NT2/D1 (cell line): Measurements from ENCODE around the gene NRG2.

Source experiments
- SUZ12 ChIP-seq: IDR thresholded peaks from 2 replicates; pipeline ENCODE4 v1.6.1; 2011; ENCODE audit not compliant: insufficient read length, insufficient read depth; ENCODE audit errors: extremely low read depth
- YY1 ChIP-seq: IDR thresholded peaks from 2 replicates; pipeline ENCODE4 v1.6.1; 2011; ENCODE audit not compliant: insufficient read length, insufficient read depth

DNA sequence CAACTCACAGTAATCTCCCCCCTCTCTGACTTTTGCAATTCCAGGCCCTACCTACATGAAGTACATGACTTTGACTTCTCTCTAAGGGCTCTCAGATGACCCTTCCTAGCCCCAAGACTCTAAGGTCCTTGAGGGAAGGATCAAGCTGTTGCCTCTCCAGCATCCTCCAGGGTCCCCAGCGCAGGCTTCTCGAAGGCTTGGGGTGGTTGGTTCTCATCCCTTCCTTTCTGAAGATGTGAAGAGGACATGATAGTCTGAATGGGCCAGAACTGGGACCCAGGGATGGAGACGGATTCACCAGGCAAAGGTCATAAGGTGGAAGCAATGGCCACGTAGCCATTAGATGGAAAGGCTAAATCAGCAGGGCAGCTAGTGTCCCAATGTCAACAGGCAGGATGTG lies 86.8 kb downstream of the NRG2 start:
- TF ChIP-seq YY1 (no peak), SUZ12 (no peak)
